ENCODE results near the gene ARHGEF18. TPM values are rescaled to one million over a fixed set of nuclear protein-coding genes. Genes with fewer than 3 reads are reported as not detected.
"Not testable (repeated sequence)": the region's sequence is repeated elsewhere in the genome, so short reads cannot be mapped to it uniquely, and the experiment has no call there.

ARHGEF18 gene
- total RNA-seq, 1 experiment from 2014 or later, result 11.5 TPM

DNA sequence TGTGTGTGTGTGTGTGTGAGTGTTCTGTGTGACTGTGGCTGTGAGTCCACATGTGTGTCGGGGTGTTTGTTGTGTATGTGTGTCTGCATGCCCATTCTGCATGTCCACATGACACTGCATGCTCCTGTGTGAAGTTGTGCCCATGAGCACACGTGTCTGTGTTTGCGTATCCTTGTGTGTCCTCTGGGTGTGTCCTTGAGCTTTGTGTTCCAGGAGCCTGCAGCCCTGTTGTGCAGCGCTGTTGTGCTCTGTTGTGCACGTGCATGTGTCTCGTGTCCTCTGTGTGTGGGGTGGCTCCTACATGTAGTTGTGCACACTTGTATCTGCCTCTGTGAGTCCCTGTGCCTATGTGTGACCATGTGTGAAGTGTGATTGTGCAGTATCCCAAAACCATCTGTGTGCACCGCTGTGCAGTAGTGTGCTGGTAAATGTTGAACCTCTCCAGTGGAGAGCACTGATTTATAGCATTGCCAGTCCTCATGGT is 2.2 kb upstream of the ARHGEF18 start:
- DNase-seq (ENCODE audit: extremely low read depth, low read depth), result no peak

DNA sequence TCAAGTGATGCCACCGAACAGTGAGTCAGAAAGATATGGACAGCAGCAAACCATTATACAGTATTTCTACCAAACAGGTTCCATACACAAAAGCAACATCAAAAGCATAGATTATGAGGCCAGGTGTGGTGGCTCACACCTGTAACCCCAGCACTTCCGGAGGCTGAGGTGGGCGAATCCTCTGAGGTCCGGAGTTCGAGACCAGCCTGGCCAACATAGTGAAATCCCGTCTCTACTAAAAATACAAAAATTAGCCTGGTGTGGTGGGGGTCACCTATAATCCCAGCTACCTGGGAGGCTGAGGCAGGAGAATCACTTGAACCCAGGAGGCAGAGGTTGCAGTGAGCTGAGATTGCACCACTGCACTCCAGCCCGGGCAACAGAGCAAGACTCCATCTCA is 1.7 kb upstream of the ARHGEF18 start:
- DNase-seq (ENCODE audit: extremely low read depth, low read depth), result not testable (repeated sequence)

DNA sequence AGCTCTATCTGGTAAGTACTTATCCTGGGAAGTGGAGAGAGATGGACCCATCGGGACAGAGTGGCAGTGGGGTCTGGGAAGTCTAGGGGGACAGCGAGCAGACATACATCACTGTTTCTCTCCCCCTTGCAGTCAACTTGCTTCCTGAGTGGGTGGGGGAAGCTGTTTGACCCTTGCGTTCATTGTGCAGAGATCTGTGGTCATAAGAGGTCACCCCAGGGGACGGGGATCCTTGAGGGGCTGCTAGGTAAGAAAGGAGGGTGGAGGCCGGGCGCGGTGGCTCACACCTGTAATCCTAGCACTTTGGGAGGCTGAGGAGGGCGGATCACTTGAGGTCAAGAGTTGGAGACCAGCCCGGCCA is 474 bp downstream of the ARHGEF18 start:
- no peak for DNase-seq (ENCODE audit: extremely low read depth, low read depth)

DNA sequence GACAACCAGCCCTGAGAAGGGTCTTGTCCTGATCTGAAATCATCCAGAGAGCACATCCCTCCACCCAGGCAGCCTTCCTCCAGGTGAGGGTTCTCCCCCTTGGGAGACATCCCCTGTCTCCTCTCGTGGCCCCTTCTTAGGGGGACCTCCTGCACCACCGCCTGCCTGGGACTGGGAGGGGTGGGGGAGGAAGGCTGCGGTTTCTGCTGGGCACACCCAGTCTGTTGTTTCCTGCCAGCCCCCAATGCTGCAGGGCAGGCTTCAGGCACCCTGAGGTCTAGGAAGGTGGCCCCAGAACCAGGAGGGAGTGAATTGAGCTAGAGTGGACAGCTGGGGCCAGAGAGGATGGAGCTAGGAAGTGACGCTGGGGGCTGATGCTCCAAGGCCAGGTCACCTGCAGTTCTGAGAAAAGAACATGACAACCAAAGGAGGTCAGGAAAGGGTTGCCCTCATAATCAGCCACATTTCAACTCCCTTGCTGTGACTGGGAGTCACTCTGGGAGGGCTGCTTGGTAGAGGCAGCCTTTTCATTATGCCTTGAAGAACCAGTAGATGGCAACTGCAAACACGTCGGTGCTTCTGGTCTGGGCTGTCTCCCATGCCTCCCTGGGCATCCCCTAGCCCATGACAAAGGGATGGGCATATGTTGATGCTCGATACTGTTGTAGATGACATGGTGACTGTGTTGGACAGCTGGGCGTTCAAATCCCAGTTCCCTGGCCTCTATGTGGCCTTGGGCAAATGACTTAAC is 1.4 kb downstream of the ARHGEF18 start:
- no peak for DNase-seq (ENCODE audit: extremely low read depth, low read depth)

DNA sequence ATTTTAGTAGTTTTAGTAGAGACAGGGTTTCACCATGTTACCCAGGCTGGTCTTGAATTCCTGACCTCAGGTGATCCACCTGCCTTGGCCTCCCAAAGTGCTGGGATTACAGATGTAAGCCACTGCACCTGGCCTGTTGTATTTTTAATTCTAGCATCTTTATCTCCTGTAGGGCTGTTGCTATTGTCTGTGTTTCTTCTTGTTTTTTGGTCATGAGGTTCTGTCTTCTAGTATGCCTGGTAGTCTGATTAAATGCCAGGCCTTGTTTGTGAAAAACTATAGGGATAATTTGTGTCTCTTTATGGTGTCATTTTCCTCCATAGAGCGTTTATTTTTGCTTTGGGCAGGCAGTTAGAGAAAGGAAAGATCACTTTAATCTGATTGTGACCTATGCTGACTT is 3.1 kb downstream of the ARHGEF18 start:
- DNase-seq (ENCODE audit: extremely low read depth, low read depth), result no peak

DNA sequence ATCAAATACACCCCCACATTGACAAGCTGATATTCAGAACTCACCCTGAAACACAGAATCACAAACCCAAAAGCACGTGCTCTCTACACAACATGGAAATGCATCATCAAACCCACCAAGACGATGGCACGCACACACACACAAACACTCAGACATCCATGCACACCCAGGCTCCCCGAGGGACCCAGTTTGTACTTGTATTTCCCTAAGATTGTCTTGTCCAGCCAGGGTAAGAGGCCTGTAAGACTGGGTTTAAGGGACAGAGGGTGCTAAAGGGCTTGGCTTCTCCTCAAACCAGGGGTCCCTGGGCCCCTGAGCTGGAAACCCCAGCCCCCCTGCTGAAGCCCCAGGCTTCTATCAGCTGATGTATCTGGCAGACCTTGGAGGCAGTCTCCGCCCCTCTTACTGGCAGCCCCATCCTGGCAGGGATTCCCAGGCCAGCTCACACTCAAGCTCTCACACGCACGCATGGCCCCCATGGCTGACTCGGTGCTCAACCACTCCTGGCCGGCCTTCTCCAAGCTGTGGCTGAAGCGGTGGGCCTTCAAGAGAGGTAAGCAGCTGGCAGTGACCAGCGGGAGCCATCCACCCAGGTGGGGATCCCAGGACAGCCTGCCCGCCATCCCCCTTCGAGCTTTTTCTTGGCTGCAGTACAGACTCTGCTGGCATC is 6.5 kb downstream of the ARHGEF18 start:
- DNase-seq (ENCODE audit: extremely low read depth, low read depth), result no peak

DNA sequence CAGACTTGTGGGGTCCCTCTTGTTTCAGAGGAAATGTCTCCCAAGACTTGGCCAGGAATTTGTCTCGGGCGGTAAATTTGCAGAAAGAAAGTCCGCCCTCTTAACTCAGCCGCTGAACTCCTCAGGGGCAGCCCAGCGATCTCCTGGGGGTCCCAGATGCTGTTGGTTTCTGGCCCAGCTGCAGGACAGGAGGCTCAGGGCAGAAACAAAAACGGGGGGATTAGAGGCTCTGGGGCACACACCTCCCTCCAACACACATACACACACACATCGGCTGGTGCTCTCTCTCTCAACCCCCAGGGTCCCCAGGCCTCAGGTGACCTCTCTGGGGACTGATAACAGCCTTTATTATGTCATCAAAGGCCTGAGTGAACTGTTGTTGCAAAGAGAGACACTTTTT is 7.1 kb downstream of the ARHGEF18 start:
- DNase-seq (ENCODE audit: extremely low read depth, low read depth), result no peak

DNA sequence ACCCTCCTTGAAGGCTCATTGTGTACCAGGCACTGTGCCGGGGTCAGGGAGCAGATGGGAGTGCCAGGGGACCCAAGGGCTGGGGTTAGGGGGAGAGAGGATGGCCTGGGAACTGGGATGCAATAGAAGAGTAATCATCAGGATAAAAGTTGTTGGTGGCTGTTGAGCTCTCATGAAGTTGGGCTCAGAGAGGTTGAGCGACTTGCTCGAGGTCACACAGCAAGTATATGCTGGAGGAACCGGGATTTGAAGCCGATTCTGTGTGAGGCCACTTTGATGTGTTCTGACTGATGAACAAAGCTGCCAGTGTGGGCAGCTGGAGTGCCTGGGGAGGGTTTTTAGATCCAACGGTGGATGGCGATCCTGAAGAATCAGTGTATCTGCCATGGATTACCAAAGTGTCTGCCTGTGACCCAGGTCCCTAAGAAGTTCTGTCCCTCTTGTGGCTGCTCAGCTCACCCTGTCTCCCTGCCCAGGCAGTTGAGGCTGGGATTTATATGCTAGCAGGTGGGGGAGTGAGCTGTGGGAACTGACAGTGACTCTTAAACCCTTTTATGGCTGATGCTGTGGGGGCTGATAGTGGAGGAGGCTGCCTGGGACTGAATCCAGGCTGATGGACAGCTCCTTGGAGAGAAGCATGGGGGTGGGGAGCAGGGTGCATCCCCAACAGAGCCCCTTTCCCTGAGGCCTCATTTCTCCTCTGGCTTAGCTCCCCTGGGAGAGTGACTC is 8.3 kb downstream of the ARHGEF18 start:
- DNase-seq (ENCODE audit: extremely low read depth, low read depth), result no peak

DNA sequence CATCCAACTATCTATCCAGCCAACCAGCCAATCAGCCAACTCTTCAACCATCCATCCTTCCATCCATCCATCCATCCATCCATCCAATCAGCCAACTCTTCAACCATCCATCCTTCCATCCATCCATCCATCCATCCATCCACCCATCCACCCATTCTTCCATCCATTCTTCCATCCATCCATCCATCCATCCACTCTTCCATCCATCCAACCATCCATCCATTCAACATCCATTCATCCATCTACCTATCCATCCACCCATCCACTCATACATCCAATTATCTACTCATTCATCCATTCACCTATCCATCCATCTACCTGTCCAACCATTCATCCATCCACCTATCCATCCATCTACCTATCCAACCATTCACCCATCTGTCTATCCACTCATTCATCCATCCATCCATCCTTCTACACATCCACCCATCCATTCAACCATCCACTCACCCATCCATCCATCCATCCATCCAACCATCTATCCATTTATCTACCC is 9.4 kb downstream of the ARHGEF18 start:
- DNase-seq (ENCODE audit: extremely low read depth, low read depth), result no peak

DNA sequence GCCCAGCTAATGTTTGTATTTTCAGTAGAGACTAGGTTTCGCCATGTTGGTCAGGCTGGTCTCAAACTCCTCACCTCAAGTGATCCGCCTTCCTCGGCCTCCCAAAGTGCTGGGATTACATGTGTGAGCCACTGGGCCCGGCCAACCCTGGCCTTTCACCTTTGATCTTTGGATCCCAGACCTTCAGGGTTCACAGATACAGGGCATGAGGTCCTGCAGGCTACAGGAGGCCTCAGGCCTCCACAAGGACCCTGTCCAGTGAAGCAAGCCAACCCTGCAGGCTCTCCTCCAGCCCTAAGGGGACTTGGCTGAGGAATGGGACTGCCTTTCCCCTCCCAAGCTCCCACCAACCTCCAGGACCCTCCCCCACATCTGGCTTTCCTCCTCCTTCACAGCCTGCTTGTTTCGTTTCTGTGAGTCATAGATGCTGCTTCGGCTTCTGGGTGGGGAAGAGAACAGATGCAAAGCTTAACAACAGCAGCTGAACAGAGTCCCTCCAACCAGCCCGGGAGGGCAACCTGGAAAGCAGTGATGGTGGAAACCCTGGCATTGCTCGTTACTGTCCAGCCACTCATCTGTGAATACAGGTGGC is 11.8 kb downstream of the ARHGEF18 start:
- DNase-seq (ENCODE audit: extremely low read depth, low read depth), result no peak

DNA sequence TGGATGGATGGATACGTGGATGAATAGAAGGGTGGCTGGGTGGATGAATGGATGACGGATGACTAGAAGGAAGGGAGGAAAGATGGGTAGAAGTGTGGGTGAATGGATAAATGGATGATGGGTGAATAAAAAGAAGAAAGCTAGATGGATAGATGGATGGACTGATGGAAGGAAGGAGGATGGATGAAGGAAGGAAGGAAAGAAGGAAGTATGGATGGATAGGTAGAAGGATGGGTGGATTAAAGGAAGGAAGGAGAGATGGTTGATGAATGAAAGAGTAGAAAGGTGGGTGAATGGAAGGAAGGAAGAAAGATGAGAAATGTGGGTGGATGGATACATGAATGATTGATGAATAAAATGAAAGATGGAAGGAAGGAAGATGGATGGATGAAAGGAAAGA is 14.5 kb downstream of the ARHGEF18 start:
- DNase-seq (ENCODE audit: extremely low read depth, low read depth), result no peak

DNA sequence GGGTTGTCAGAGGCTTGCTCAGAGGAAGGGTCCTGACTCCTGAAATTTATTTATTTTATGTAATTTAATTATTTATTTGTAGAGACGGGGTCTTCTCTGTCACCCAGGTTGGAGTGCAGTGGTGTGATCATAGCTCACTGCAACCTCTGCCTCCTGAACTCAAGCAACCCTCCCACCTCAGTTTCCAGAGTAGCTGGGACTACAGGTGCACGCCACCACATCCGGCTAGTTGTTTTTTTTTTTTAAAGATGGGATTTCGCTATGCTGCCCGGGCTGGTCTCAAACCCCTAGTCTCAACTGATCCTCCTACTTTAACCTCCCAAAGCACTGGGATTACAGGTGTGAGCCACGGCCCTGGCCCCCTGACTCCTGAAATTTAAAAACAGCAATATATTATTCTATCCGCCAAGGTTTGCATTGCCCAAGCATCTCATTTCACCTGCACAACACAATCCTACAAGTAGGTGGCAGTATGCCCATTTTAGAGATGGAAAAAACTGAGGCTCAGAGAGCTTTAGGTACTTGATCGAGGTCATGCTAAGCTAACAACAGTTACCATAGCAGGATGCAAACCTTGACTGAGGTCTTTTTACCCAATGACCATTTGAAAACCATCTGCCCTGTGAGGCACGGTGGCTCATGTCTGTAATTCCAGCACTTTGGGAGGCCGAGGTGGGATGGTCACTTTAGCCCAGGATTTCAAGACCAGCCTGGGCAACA is 18.1 kb downstream of the ARHGEF18 start:
- DNase-seq (ENCODE audit: extremely low read depth, low read depth), result peak; percentile 41

DNA sequence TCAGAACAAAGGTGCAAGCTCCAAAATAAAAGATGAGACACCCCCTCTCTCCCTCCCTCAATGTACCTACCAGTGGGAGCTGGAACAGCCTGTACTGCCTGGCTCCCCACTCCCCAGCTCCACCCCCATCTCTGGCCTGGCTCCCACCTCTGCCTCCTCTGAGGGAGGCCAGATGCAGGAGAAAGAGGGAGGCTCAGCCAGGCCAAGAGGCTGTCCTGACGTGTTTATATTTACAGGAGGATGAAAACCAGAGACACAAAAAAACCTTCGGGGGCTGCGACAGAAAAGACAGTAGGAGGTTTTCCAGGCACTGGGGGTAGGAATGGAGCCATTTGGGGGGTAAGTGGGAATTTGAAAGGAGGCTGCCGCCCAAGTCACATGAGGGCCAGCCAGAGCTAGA is 19.7 kb downstream of the ARHGEF18 start:
- DNase-seq (ENCODE audit: extremely low read depth, low read depth), result no peak

DNA sequence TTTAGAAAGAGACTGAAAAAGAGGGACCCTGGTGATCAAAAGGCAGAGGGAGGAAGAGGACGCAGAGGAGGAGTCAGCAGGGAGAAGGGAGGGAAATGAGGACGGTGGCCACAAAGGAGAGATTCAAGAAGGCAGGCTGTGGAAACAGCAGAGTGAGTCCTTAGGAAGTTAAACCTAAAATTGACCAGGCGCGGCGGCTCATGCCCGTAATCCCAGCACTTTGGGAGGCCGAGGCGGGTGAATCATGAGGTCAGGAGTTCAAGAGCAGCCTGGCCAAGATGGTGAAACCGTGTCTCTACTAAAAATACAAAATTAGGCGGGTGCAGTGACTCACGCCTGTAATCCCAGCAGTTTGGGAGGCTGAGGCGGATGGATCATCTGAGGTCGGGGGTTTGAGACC is 20.1 kb downstream of the ARHGEF18 start:
- not testable (repeated sequence) for DNase-seq (ENCODE audit: extremely low read depth, low read depth)

DNA sequence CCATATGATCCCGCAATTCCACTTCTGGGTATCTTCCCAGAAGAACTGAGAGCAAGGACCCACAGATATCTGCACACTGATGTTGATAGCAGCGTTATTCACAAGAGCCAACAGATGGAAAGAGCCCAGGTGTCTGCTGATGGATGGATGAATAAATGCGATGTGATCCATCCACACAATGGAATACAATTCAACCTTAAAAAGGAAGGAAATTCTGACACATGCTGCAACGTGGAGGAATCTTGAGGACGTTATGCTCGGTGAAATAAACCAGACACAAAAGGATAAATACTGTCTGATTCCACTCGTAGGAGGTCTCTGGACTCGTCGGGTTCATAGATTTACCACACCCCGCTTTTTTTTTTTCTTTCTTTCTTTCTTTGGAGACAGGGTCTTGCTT is 21.8 kb downstream of the ARHGEF18 start:
- DNase-seq (ENCODE audit: extremely low read depth, low read depth), result no peak

DNA sequence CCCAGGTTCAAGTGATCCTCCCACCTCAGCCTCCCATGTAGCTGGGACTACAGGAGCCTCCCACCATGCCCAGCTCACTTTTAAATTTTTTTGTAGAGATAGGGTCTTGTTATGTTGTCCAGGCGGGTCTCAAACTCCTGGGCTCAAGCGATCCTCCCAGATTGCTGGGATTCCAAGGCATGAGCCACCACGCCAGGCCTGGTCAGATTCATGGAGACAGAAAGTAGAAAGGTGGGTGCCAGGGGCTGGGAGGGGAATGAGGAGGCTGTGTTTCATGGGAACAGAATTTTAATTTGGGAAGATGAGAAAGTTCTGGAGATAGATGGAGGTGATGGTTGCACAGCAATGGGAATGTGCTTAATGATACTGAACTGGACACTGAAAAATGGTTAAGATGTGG is 22.3 kb downstream of the ARHGEF18 start:
- DNase-seq (ENCODE audit: extremely low read depth, low read depth), result no peak

DNA sequence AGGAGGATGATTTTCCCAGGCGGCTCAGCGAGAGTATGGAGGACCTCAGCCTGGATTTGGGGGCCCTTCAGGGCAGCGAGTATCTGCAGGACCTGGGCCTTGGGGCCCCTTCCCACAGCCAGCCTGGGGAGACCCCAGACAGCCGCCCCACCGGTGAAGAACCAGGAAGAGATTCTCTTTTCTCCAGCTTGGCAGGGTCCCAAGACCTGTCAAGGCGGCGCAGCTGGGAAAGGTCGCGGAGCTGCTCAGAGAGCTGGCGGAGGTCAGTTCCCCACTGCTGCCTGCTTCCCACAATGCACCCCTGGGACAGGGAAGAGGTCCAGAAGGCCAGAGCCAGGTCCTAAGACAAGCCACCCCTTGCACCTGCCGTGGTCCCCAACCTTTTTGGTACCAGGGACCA is 24.1 kb downstream of the ARHGEF18 start:
- no peak for DNase-seq (ENCODE audit: extremely low read depth, low read depth)

DNA sequence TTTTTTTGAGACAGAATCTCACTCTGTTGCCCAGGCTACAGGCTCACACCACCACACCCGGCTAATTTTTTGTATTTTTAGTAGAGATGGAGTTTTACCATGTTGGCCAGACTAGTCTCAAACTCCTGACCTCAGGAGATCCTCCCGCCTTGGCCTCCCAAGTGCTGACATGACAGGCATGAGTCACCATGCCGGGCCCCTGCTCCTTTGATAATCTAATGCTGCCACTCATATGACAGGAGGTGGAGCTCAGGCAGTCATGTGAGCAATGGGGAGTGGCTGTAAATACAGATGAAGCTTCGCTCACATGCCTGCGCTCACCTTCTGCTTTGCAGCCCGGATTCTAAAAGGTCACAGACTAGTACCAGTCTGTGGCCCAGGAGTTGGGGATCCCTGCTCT is 25.1 kb downstream of the ARHGEF18 start:
- no peak for DNase-seq (ENCODE audit: extremely low read depth, low read depth)

DNA sequence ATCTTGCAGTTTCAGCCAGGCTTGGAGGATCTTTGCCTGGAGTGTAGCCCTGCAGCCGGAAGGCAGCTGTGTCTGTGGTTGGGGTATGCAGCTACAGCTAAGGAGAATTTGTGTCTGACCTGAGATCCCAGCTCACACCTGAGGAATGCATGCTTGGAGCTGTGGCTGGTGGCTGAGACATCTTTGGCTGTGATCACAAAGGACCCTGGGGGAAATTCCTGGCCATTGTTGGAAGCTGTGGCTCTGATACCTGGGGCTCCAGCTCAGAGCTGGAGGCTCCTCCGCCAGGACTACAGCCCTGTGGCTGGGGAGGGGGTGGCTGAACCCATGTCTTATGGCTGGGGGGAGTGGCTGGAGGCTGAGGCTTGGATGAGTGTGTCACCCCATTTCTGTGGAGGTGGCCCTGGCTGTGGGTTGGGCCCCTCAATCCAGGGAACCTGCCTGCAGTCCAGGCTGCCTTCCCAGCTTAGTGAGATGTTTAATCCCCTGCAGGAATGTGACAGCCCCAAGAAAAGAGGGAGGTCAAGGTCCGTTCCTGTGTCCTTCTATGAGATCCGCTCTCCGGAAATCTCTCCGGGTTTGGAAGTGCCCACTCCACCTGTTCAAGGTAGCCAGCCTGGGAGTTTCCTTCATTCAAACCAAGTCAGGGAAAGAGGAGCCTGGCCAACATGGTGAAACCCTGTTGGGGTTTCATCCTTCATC is 27.6 kb downstream of the ARHGEF18 start:
- DNase-seq (ENCODE audit: extremely low read depth, low read depth), result no peak

DNA sequence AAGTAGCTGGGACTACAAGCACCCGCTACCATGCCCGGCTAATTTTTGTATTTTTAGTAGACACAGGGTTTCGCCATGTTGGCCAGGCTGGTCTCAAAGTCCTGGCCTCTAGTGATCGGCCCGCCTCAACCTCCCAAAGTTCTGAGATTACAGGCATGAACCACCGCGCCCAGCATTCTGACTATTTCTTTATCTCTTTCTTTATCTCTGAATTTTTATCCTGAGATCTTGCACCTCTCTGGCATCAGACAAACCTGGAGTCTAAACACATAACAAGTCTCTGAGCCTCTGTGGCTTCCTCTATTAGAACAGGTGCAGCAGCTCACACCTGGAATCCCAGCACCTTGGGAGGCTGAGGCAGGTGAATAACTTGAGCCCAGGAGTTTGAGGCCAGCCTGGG is 28.5 kb downstream of the ARHGEF18 start:
- DNase-seq (ENCODE audit: extremely low read depth, low read depth), result no peak
